K562 (cell line): ENCODE measurements around the gene AIFM3. TPM values are rescaled to one million over a fixed set of nuclear protein-coding genes. Genes with fewer than 3 reads are reported as not detected.

Source experiments
- ATF7 ChIP-seq: fragments of 450-650 bp; IDR thresholded peaks from 2 replicates; pipeline ENCODE4 v1.7.1; 2014; ENCODE audit warnings: mild to moderate bottlenecking, moderate library complexity
- CC2D1A ChIP-seq: fragments of 450-650 bp; IDR thresholded peaks from 2 replicates; pipeline ENCODE4 v1.6.1; 2017; ENCODE audit warnings: mild to moderate bottlenecking
- CHD2 ChIP-seq: IDR thresholded peaks from 2 replicates; pipeline ENCODE4 v1.6.1; 2011; ENCODE audit warnings: low read depth, low read length
- GTF2A2 ChIP-seq: IDR thresholded peaks from 2 replicates; pipeline ENCODE4 v1.6.1; 2016; ENCODE audit warnings: mild to moderate bottlenecking, missing genetic modification characterization, missing compliant biosample characterization
- NCOA2 ChIP-seq, 2 experiments: fragments of 450-650 bp; IDR thresholded peaks; 2 replicates each; pipeline ENCODE4 v1.6.1; 2018; ENCODE audit warnings: mild to moderate bottlenecking in 2 of 2, moderate library complexity in 1 of 2; ENCODE audit not compliant: partially characterized antibody in 2 of 2
- PHF8 ChIP-seq: fragments of 200-600 bp; sonication (generic); IDR thresholded peaks from 2 replicates; pipeline ENCODE4 v1.6.1; 2012; ENCODE audit warnings: mixed run types, mild to moderate bottlenecking, inconsistent platforms, low read length, moderate library complexity, borderline replicate concordance
- SMARCA5 ChIP-seq: fragments of 450-650 bp; IDR thresholded peaks from 2 replicates; pipeline ENCODE4 v1.6.1; 2016
- ZNF436 ChIP-seq: fragments of 250-450, 450-650 bp; sonication (Bioruptor Pico); formaldehyde crosslinking; IDR thresholded peaks from 2 replicates; pipeline ENCODE4 v1.7.0; 2020; ENCODE audit warnings: mild to moderate bottlenecking
- ZNF76 ChIP-seq: fragments of 250-450 bp; sonication (Bioruptor Pico); IDR thresholded peaks from 2 replicates; pipeline ENCODE4 v1.4.0; 2020; ENCODE audit warnings: mild to moderate bottlenecking, moderate library complexity, borderline replicate concordance
- polyA plus RNA-seq, 8 experiments: library from polyadenylated mRNA; depleted of rRNA in 4 of 8; stranded (reverse) in 5 of 8; unstranded in 3 of 8; fragments of >200 nt; fragmentation: Nextera tagmentation in 2 of 8; fragmentation: Illumina TruSeq in 1 of 8; extraction: Ambion mirVana in 2 of 8; extraction: Trizol in 1 of 8; gene quantifications; 2 replicates each; pipeline versions ENCODE4 v1.2.1 to v1.2.3, GENCODE V29; 2011 to 2014; ENCODE audit warnings: inconsistent platforms in 1 of 8, missing spikeins in 1 of 8
- total RNA-seq, 7 experiments: library from RNA; depleted of rRNA in 6 of 7; stranded (reverse); fragments of >200 nt in 6 of 7; fragmentation: Illumina TruSeq in 2 of 7; extraction: Trizol in 2 of 7; gene quantifications; 2 replicates each; pipeline versions ENCODE4 v1.2.1 to v1.2.3, GENCODE V29; 2011 to 2021; ENCODE audit warnings: low replicate concordance in 1 of 7
- TF ChIP-seq, protein P1 (sequence below): fragments of 450-650 bp; IDR thresholded peaks from 2 replicates; pipeline ENCODE4 v1.6.1; 2016; ENCODE audit warnings: missing biosample characterization, missing genetic modification characterization
- TF ChIP-seq, protein P2 (sequence below): sonication (generic); formaldehyde crosslinking; IDR thresholded peaks from 2 replicates; pipeline ENCODE4 v1.8.1; 2022; ENCODE audit warnings: missing genetic modification reagents
- TF ChIP-seq, protein P3 (sequence below): fragments of 250-450 bp; sonication (Bioruptor Pico); IDR thresholded peaks from 2 replicates; pipeline ENCODE4 v1.4.0; 2020; ENCODE audit warnings: mild to moderate bottlenecking, moderate library complexity, borderline replicate concordance
- TF ChIP-seq, protein P4 (sequence below), 2 experiments: fragments of 450-650 bp in 1 of 2; IDR thresholded peaks; 2 replicates each; pipeline ENCODE4 v1.6.1; 2011 to 2017; ENCODE audit warnings: low read depth in 2 of 2, antibody characterized with exemption in 1 of 2, borderline replicate concordance in 1 of 2, low read length in 1 of 2, mild to moderate bottlenecking in 1 of 2, mixed read lengths in 1 of 2; ENCODE audit not compliant: control insufficient read depth in 1 of 2

The AIFM3 gene
- total and polyA plus RNA-seq, 9 of the 15 experiments (the other 6 are each of a cell fraction or from before 2014, with no cell fraction given): 0.03 to 0.20 (median 0.07) TPM; not detected in 1

DNA sequence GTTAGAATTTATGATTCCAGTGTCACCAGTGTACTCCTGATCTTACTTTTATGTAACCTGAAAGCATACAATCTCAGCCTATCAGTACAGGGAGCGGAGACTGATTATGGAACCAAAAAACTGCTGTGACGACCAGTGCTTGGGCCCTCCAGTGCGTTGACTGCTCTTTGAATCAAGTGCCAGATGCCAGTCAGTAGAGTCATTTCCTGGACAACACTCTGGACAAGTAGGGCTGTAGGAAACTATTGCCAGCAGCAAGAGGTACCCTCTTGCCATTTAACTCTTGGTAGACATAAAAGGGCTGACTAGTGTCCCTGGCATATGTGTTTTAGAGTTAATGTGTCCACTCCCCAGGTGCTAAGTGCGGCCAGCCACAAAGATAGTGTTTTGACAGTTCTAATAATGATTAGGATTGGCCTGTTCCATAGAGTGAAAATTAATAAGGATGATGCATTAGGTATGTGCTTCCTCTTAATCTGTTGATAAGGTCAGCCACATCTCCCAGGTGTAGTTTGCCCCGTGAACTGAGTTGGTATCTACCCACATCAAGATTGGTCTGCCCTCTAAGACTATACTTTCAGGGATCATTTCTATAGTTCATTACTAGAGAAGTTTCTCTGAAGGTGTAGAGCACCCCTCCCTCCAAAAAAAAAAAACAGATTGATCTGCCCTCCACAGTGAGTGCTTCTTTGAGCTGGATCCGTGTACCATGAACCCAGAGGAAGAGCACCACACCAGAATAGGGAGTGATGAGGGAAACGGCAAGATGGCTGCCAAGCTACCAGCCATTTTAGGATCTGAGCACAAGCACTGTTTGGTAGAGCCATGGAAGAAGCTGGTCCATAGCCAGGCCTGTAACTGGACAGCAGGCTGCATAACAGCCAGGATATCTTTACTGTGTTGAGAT is 20.7 kb upstream of the AIFM3 start (continued):
- TF ChIP-seq NCOA2 (IDR thresholded peaks at IDR 0.05; ENCODE audit: partially characterized antibody in 2 of 2) (no peak), PHF8 (no peak), GTF2A2 (no peak), ZNF76 (CRISPR knock-in tag) (no peak), ZNF436 (CRISPR knock-in tag) (peak; percentile 61; the same call in 1 of the 2 replicates), CHD2 (no peak), CC2D1A (no peak), SMARCA5 (no peak), ATF7 (no peak)
- TF ChIP-seq, protein P1, sequence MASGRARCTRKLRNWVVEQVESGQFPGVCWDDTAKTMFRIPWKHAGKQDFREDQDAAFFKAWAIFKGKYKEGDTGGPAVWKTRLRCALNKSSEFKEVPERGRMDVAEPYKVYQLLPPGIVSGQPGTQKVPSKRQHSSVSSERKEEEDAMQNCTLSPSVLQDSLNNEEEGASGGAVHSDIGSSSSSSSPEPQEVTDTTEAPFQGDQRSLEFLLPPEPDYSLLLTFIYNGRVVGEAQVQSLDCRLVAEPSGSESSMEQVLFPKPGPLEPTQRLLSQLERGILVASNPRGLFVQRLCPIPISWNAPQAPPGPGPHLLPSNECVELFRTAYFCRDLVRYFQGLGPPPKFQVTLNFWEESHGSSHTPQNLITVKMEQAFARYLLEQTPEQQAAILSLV (tag): no peak; the same call in 1 of the 2 replicates
- TF ChIP-seq, protein P2, sequence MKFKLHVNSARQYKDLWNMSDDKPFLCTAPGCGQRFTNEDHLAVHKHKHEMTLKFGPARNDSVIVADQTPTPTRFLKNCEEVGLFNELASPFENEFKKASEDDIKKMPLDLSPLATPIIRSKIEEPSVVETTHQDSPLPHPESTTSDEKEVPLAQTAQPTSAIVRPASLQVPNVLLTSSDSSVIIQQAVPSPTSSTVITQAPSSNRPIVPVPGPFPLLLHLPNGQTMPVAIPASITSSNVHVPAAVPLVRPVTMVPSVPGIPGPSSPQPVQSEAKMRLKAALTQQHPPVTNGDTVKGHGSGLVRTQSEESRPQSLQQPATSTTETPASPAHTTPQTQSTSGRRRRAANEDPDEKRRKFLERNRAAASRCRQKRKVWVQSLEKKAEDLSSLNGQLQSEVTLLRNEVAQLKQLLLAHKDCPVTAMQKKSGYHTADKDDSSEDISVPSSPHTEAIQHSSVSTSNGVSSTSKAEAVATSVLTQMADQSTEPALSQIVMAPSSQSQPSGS (CRISPR knock-in tag): no peak
- TF ChIP-seq, protein P3, sequence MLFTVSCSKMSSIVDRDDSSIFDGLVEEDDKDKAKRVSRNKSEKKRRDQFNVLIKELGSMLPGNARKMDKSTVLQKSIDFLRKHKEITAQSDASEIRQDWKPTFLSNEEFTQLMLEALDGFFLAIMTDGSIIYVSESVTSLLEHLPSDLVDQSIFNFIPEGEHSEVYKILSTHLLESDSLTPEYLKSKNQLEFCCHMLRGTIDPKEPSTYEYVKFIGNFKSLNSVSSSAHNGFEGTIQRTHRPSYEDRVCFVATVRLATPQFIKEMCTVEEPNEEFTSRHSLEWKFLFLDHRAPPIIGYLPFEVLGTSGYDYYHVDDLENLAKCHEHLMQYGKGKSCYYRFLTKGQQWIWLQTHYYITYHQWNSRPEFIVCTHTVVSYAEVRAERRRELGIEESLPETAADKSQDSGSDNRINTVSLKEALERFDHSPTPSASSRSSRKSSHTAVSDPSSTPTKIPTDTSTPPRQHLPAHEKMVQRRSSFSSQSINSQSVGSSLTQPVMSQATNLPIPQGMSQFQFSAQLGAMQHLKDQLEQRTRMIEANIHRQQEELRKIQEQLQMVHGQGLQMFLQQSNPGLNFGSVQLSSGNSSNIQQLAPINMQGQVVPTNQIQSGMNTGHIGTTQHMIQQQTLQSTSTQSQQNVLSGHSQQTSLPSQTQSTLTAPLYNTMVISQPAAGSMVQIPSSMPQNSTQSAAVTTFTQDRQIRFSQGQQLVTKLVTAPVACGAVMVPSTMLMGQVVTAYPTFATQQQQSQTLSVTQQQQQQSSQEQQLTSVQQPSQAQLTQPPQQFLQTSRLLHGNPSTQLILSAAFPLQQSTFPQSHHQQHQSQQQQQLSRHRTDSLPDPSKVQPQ: no peak
- TF ChIP-seq, protein P4, sequence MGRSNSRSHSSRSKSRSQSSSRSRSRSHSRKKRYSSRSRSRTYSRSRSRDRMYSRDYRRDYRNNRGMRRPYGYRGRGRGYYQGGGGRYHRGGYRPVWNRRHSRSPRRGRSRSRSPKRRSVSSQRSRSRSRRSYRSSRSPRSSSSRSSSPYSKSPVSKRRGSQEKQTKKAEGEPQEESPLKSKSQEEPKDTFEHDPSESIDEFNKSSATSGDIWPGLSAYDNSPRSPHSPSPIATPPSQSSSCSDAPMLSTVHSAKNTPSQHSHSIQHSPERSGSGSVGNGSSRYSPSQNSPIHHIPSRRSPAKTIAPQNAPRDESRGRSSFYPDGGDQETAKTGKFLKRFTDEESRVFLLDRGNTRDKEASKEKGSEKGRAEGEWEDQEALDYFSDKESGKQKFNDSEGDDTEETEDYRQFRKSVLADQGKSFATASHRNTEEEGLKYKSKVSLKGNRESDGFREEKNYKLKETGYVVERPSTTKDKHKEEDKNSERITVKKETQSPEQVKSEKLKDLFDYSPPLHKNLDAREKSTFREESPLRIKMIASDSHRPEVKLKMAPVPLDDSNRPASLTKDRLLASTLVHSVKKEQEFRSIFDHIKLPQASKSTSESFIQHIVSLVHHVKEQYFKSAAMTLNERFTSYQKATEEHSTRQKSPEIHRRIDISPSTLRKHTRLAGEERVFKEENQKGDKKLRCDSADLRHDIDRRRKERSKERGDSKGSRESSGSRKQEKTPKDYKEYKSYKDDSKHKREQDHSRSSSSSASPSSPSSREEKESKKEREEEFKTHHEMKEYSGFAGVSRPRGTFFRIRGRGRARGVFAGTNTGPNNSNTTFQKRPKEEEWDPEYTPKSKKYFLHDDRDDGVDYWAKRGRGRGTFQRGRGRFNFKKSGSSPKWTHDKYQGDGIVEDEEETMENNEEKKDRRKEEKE (IDR thresholded peaks at IDR 0.05; ENCODE audit: borderline replicate concordance in 1 of 2, control insufficient read depth in 1 of 2, low read depth in 2 of 2, low read length in 1 of 2): no peak
- TF ChIP-seq, all 486 proteins: peak for 51
